Jurkat, Clone E6-1 (cell line): ENCODE results near the gene MALAT1.
A peak's percentile ranks its signal among the peaks of the same experiment; 100 is the strongest.

Experiments
- DNase-seq: peaks from one replicate; pipeline ENCODE4 v3.0.0-alpha.2; 2011; ENCODE audit warnings: low read depth, low spot score
- H3K4me3 ChIP-seq: 2 replicates; pipeline ENCODE4 v1.5.1; 2011; ENCODE audit warnings: mild to moderate bottlenecking, low read length, control low read depth, moderate library complexity

The MALAT1 gene

GRCh38 chr11:65529475-65530156 is 30.8 kb downstream of the MALAT1 start:
- no peak overlapping the region for H3K4me3 ChIP-seq
- no peak for DNase-seq

DNA sequence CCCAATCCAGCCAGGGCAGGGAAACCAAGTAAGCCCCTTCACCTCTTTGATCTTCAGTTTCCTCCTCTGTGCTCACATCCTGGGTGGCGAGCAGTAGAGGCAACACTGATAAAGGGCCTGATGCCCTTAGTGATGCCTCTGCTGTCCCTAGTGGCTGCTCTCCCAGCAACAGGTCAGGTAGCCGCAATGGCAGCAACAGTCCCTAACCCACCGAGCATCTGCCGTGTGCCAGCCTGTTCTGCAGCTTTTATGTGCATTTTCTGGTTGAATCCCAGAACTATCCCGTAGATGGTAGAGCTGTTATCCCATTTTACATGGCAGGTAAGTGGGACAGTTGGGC is 31.3 kb downstream of the MALAT1 start:
- H3K4me3 ChIP-seq, result no peak overlapping the region
- peak; percentile 55 for DNase-seq

DNA sequence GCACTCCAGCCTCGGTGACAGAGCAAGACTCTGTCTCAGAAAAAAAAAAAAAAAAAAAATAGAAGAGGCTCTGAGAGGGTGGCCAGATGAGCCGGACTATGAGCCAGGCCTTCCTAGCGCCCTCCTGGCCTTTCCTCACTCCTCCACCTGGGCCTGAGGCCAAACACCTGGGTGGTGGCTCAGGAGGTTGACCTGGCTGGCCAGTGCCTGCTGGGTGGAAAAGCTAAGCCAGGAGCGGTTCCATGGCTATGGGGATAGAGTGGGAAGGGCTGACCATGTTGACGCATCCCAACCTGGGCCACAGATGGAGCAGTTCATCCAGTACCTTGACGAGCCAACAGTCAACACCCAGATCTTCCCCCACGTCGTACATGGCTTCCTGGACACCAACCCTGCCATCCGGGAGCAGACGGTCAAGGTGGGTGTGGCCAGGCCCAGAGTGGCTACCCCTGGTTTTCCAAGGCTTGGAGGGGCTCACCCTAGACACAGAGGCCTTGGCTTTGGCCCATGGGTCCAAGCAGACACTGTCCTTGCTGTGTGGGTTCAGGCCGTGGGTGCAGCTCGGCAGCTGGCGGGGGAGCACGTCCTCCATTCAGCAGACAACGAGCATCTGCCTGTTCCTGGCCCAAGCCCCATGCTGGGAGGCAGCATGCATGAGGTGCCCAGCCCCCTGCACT is 33.7 kb downstream of the MALAT1 start:
- H3K4me3 ChIP-seq, result no peak overlapping the region

DNA sequence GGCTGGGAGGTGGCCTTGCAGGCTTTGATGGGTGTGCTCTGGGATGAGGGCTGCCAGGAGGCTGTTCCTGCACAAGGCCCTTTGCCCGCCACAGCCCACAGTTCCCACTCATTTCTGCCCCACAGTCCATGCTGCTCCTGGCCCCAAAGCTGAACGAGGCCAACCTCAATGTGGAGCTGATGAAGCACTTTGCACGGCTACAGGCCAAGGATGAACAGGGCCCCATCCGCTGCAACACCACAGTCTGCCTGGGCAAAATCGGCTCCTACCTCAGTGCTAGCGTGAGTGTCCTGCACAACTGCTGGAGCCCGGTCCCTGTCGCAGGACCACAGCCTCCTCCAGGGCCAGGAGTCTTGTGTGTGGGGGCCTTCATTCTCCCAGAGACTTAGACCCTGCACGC is 36.3 kb downstream of the MALAT1 start:
- DNase-seq, result no peak
- no peak overlapping the region for H3K4me3 ChIP-seq

More for the DNA sequence above, 33.7 kb downstream of the MALAT1 start:
- DNase-seq, result no peak

- DNase-seq, result no peak
- no peak overlapping the region for H3K4me3 ChIP-seq
Measured at GRCh38 chr11:65536412-65537295, 37.8 kb downstream of the MALAT1 start.

GRCh38 chr11:65537296-65537597 is 38.4 kb downstream of the MALAT1 start:
- H3K4me3 ChIP-seq, result no peak overlapping the region
- DNase-seq, result no peak

DNA sequence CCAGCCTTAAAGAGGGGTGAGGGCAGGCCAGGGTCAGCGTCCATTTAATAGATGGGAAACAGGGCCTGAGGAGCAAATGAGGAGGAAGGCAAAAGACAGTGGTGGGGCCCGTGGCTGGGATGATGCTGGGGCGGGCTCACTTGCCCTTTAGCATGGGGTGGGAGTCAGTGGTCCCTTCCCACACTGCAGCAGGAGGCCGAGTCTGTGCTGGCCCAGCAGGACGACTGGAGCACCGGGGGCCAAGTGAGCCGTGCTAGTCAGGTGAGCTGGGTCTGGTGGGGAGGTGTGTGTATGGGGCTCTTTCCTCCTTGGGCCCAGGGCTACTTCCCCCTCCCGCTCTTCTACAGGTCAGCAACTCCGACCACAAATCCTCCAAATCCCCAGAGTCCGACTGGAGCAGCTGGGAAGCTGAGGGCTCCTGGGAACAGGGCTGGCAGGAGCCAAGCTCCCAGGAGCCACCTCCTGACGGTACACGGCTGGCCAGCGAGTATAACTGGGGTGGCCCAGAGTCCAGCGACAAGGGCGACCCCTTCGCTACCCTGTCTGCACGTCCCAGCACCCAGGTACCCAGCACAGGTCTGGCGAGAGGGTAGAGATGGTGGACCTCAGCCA is 38.9 kb downstream of the MALAT1 start:
- DNase-seq, result no peak
- H3K4me3 ChIP-seq, result no peak overlapping the region

DNA sequence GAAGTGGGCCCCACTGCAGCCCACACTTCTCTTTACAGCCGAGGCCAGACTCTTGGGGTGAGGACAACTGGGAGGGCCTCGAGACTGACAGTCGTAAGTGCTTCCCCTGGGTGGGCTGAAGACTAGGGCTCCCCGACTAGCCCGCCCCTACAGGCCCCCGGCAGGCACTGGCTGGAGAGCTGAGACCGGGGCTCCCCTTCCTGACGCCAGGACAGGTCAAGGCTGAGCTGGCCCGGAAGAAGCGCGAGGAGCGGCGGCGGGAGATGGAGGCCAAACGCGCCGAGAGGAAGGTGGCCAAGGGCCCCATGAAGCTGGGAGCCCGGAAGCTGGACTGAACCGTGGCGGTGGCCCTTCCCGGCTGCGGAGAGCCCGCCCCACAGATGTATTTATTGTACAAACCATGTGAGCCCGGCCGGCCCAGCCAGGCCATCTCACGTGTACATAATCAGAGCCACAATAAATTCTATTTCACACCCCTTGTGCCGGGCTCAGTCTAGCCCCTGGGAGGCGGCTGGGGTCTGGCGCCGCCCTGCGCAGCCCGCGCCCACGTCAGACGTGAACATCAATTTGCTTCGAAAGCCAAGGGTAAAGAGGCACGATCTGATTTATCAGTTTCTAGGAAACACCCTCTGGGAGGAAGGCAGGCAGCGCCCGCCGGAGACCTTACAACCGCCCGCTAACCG is 39.5 kb downstream of the MALAT1 start:
- H3K4me3 ChIP-seq, result no peak overlapping the region
- no peak for DNase-seq

DNA sequence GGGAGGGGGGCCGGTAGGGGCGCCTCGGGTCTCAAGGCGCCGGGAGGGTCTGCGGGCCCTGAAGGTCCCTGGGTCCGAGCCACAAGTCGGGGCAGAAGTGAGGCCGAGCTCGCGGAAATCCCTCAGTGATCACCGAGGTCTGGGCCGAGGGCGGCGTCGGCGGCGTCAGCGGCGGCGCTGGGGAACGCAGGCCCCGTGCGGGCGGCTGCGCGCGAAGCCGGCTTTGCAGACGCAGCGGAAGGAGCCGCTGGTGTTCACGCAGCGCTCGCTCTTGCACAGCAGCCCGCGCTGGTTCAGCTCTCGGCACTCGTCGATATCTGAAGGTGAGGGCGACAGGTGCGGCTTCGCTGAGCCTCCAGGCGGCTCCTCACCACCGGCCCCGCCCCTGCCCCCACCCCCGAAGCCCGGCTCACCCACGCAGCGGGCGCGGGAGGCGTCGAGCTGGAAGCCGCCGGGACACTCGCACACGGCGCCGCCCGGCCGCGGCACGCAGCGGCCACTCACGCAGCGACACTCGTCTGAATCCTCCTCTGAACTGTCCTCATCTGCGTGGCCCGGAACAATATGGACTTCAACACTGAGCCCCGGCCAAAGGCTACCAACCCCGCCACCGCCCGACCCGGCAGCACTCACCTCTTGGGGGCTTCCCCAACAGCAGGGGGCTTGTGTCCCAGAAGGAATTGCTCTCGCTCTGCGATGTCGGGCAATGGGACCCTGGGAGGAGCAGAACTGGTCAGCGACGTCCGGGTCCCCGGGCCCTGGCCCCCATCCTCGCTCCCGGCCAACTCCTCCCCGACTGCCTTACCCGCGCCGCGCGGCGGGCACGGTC is 40.3 kb downstream of the MALAT1 start:
- no peak for DNase-seq
- no peak overlapping the region for H3K4me3 ChIP-seq

- DNase-seq, result no peak
- H3K4me3 ChIP-seq, result peak overlapping the region; percentile 74
Measured at GRCh38 chr11:65539744-65540289, 41.0 kb downstream of the MALAT1 start.

- peak; percentile 51 for DNase-seq
- H3K4me3 ChIP-seq, result peak overlapping the region; percentile 74
Measured at GRCh38 chr11:65540290-65541092, 41.6 kb downstream of the MALAT1 start.

DNA sequence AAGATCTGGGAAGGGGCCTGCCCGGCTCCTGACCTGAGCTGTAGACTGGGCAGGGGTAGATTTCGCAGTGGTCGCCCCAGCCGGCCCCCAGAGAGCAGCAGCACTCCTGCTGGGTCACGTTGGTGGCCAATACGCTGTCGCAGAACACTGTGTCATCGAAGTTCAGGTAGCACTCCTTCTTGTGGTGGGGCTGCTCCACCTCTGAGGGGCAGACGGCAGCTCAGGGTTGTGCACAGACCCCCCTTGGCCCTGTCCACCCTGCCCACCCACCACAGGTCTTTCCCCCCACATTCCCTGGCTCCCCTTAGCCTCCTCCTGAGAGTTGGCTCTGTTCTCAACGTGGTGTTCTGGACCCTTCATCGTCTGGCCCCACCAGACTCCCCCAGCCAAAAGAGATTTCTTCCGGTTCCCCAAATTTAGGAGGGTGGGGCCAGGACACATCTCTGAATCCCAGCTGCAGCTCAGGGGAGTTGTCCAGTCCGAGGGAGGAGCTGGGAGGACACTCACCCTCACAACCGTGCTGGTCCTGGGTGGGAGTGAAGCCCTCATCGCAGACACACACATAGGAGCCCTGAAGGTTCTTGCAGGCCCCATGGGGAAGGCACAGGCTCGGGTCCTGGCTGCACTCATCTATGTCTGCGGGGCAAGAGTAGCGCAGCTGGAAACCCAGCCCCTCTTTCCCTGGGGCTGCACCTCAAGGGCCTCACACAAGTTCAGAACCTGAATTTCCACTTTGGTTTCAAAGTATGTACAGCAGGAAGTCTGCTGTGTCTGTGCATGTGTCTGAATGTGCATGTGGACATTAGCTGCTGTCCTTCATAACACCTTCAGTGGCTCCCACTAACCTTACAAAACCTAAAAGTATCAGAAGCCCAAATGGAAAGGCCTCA is 42.5 kb downstream of the MALAT1 start:
- peak overlapping the region; percentile 74 for H3K4me3 ChIP-seq
- no peak for DNase-seq

- no peak overlapping the region for H3K4me3 ChIP-seq
- DNase-seq, result no peak
Measured at GRCh38 chr11:65542738-65543390, 44.0 kb downstream of the MALAT1 start.

DNA sequence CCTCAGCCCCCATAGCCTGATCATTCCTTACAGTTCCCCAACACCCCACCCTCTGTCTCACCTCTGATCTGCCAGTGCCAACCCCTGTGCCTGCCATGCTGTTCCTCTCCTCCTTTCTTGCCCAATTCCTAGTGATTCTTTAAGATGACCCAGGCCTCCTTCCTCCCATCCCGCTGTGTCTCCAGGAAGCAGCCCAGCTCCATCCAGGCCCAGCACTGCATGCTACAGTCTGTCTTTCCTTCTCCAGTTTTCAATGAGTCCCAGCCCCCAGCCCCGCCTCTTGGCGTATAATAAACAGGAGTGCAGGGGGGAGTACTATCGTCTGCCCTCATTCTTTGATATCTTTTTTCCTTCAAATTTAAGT is 47.0 kb downstream of the MALAT1 start:
- DNase-seq, result no peak
- peak overlapping the region; percentile 40 for H3K4me3 ChIP-seq

- H3K4me3 ChIP-seq, result peak overlapping the region; percentile 49
- DNase-seq, result peak; percentile 88
Measured at GRCh38 chr11:65546217-65546958, 47.5 kb downstream of the MALAT1 start.
